HUES48 (cell line): ENCODE data around the gene ZNF771.

Experiments used
- H3K27ac ChIP-seq: one replicate; pipeline ENCODE4 v1.7.0; 2013; ENCODE audit warnings: low read depth, low read length, inconsistent platforms
- H3K27me3 ChIP-seq: 2 replicates; pipeline ENCODE4 v1.6.1; 2013; ENCODE audit warnings: mild to moderate bottlenecking, low read length; ENCODE audit not compliant: control insufficient read depth, insufficient read depth
- H3K36me3 ChIP-seq: 2 replicates; pipeline ENCODE4 v1.6.1; 2013; ENCODE audit warnings: low read length; ENCODE audit not compliant: control insufficient read depth, insufficient read depth
- H3K4me1 ChIP-seq: 2 replicates; pipeline ENCODE4 v1.6.1; 2013; ENCODE audit warnings: mild to moderate bottlenecking, low read length; ENCODE audit not compliant: control insufficient read depth, insufficient read depth
- H3K4me3 ChIP-seq: 2 replicates; pipeline ENCODE4 v1.5.1; 2013; ENCODE audit warnings: mild to moderate bottlenecking, low read depth, low read length
- H3K9ac ChIP-seq: 2 replicates; pipeline ENCODE4 v1.6.1; 2013; ENCODE audit warnings: mild to moderate bottlenecking, low read depth, low read length, moderate library complexity
- H3K9me3 ChIP-seq: 2 replicates; pipeline ENCODE4 v1.6.1; 2013; ENCODE audit warnings: low read length; ENCODE audit not compliant: control insufficient read depth, insufficient read depth

Gene ZNF771

GRCh38 chr16:30421010-30421409, 13.6 kb downstream of the ZNF771 start:
- H3K4me3 ChIP-seq: no peak overlapping the region
- no peaks in the 10 kb centered on the region for H3K9me3 ChIP-seq
- H3K36me3 ChIP-seq: peaks cover 47% of the 10 kb centered on the region
- H3K4me1 ChIP-seq: peaks cover 5% of the 10 kb centered on the region
- no peak overlapping the region for H3K27ac ChIP-seq
- H3K27me3 ChIP-seq: no peaks in the 10 kb centered on the region
- H3K9ac ChIP-seq: no peak overlapping the region

GRCh38 chr16:30428055-30428454, 20.6 kb downstream of the ZNF771 start:
- Histone ChIP-seq H3K9me3 (no peaks in the 10 kb centered on the region), H3K4me1 (peaks cover 5% of the 10 kb centered on the region; the same call in 1 of the 2 replicates), H3K27me3 (no peaks in the 10 kb centered on the region), H3K27ac (no peak overlapping the region), H3K4me3 (no peak overlapping the region), H3K9ac (no peak overlapping the region), H3K36me3 (peaks cover 34% of the 10 kb centered on the region)

GRCh38 chr16:30429418-30429677, 21.9 kb downstream of the ZNF771 start:
- Histone ChIP-seq H3K27ac (peak overlapping the region; percentile 16), H3K36me3 (peaks cover 23% of the 10 kb centered on the region), H3K9ac (peak overlapping the region; percentile 39)

GRCh38 chr16:30429678-30430427, 22.4 kb downstream of the ZNF771 start, which contains the start of gene DCTPP1:
DCTPP1 (minus strand) TSS chr16:30430030; CDS start chr16:30429980, 50 bp downstream.
- H3K36me3 ChIP-seq: peaks cover 18% of the 10 kb centered on the region
- H3K9ac ChIP-seq: peak within 1 kb of the TSS; percentile 39
- no peaks in the 10 kb centered on the region for H3K9me3 ChIP-seq
- peak within 1 kb of the TSS; percentile 16 for H3K27ac ChIP-seq
- H3K4me3 ChIP-seq: peak within 1 kb of the TSS; percentile 77
- no peaks in the 10 kb centered on the region for H3K27me3 ChIP-seq
- peaks cover 5% of the 10 kb centered on the region; the same call in 1 of the 2 replicates for H3K4me1 ChIP-seq

More at GRCh38 chr16:30429418-30429677, 21.9 kb downstream of the ZNF771 start:
- H3K4me3 ChIP-seq: peak overlapping the region; percentile 77
- H3K9me3 ChIP-seq: no peaks in the 10 kb centered on the region
- peaks cover 5% of the 10 kb centered on the region; the same call in 1 of the 2 replicates for H3K4me1 ChIP-seq
- no peaks in the 10 kb centered on the region for H3K27me3 ChIP-seq

- no peak overlapping the region for H3K27ac ChIP-seq
- H3K27me3 ChIP-seq: no peaks in the 10 kb centered on the region
- peak overlapping the region; percentile 33; the same call in 1 of the 2 replicates for H3K4me3 ChIP-seq
- H3K4me1 ChIP-seq: peaks cover 5% of the 10 kb centered on the region; the same call in 1 of the 2 replicates
- peaks cover 17% of the 10 kb centered on the region for H3K36me3 ChIP-seq
- H3K9ac ChIP-seq: peak overlapping the region; percentile 25
- no peaks in the 10 kb centered on the region for H3K9me3 ChIP-seq
Observed at GRCh38 chr16:30430428-30430970, 23.1 kb downstream of the ZNF771 start.

GRCh38 chr16:30434852-30435251, 27.4 kb downstream of the ZNF771 start:
- Histone ChIP-seq H3K27me3 (no peaks in the 10 kb centered on the region), H3K4me3 (no peak overlapping the region), H3K4me1 (0 out of 2 replicates have a peak, but pooled peaks cover 3% of the 10 kb centered on the region)

GRCh38 chr16:30437511-30438046, 30.2 kb downstream of the ZNF771 start:
- no peaks in the 10 kb centered on the region for H3K27me3 ChIP-seq
- no peaks in the 10 kb centered on the region for H3K9me3 ChIP-seq
- H3K27ac ChIP-seq: no peak overlapping the region
- H3K36me3 ChIP-seq: no peaks in the 10 kb centered on the region
- H3K4me1 ChIP-seq: no peaks in the 10 kb centered on the region
- H3K9ac ChIP-seq: no peak overlapping the region
- no peak overlapping the region for H3K4me3 ChIP-seq

More at GRCh38 chr16:30434852-30435251, 27.4 kb downstream of the ZNF771 start:
- H3K9ac ChIP-seq: no peak overlapping the region
- no peaks in the 10 kb centered on the region for H3K36me3 ChIP-seq
- no peak overlapping the region for H3K27ac ChIP-seq
- no peaks in the 10 kb centered on the region for H3K9me3 ChIP-seq

GRCh38 chr16:30438835-30439234, 31.4 kb downstream of the ZNF771 start:
- Histone ChIP-seq H3K4me3 (no peak overlapping the region), H3K9ac (no peak overlapping the region), H3K27me3 (no peaks in the 10 kb centered on the region), H3K36me3 (peaks cover under 1% of the 10 kb centered on the region; the same call in 1 of the 2 replicates), H3K9me3 (no peaks in the 10 kb centered on the region), H3K4me1 (no peaks in the 10 kb centered on the region), H3K27ac (no peak overlapping the region)

- Histone ChIP-seq H3K9me3 (no peaks in the 10 kb centered on the region), H3K27ac (no peak overlapping the region), H3K4me1 (peaks cover 4% of the 10 kb centered on the region), H3K4me3 (no peak overlapping the region), H3K9ac (no peak overlapping the region), H3K27me3 (no peaks in the 10 kb centered on the region), H3K36me3 (peaks cover 6% of the 10 kb centered on the region; the same call in 1 of the 2 replicates)
Observed at GRCh38 chr16:30439720-30440348, 32.4 kb downstream of the ZNF771 start.

- peaks cover 6% of the 10 kb centered on the region; the same call in 1 of the 2 replicates for H3K36me3 ChIP-seq
- peaks cover 6% of the 10 kb centered on the region for H3K4me1 ChIP-seq
- no peak overlapping the region for H3K9ac ChIP-seq
- no peak overlapping the region for H3K4me3 ChIP-seq
- no peak overlapping the region for H3K27ac ChIP-seq
- no peaks in the 10 kb centered on the region for H3K9me3 ChIP-seq
- no peaks in the 10 kb centered on the region for H3K27me3 ChIP-seq
Observed at GRCh38 chr16:30443631-30444030, 36.2 kb downstream of the ZNF771 start.
